WTC11 (cell line): ENCODE data around the gene ZNF407. TPM values are rescaled to one million over a fixed set of nuclear protein-coding genes. Genes with fewer than 3 reads are reported as not detected.
A peak's percentile ranks its signal among the peaks of the same experiment; 100 is the strongest.

ENCODE experiments used
- ATAC-seq: fragments of 200-7000 bp; cut with Tn5 transposase; 2 replicates; pipeline ENCODE4 v1.10.0; 2021; ENCODE audit warnings: mild to moderate bottlenecking, moderate library complexity
- CTCF ChIA-PET: fragments of 300-600 bp; sonication (Branson Sonifier 250); formaldehyde crosslinking; loops from one replicate; lab custom pipeline; 2021; ENCODE audit warnings: antibody characterized with exemption; lab: Charles Lee
- POLR2A ChIA-PET: fragments of 350-600 bp; sonication (Branson Sonifier 250); formaldehyde crosslinking; loops from one replicate; lab custom pipeline; 2021; ENCODE audit warnings: antibody characterized with exemption; lab: Charles Lee
- DNase-seq: peaks from one replicate; pipeline ENCODE4 v3.0.0; 2021; ENCODE audit warnings: low spot score
- H3K27ac Mint-ChIP-seq: 2 replicates; pipeline ENCODE4 v1.8.0; 2021; ENCODE audit warnings: mixed read lengths
- H3K27me3 Mint-ChIP-seq: 2 replicates; pipeline ENCODE4 v1.8.0; 2021; ENCODE audit warnings: low read depth, mild to moderate bottlenecking, moderate library complexity, mixed read lengths
- H3K36me3 Mint-ChIP-seq: 2 replicates; pipeline ENCODE4 v1.8.0; 2021; ENCODE audit warnings: mixed read lengths
- H3K4me1 Mint-ChIP-seq: 2 replicates; pipeline ENCODE4 v1.8.0; 2022; ENCODE audit warnings: mixed read lengths
- H3K4me3 Mint-ChIP-seq: 2 replicates; pipeline ENCODE4 v1.8.0; 2021; ENCODE audit warnings: mild to moderate bottlenecking, moderate library complexity, mixed read lengths
- H3K9me3 Mint-ChIP-seq: 2 replicates; pipeline ENCODE4 v1.8.0; 2021; ENCODE audit warnings: mixed read lengths
- AR ChIP-seq: fragments of 250-450 bp; sonication (Bioruptor Pico); IDR thresholded peaks from 2 replicates; pipeline ENCODE4 v1.9.0; 2021; ENCODE audit warnings: mild to moderate bottlenecking
- ATF2 ChIP-seq: sonication (generic); formaldehyde crosslinking; IDR thresholded peaks from 2 replicates; pipeline ENCODE4 v1.8.1; 2022; ENCODE audit warnings: low read depth, missing genetic modification reagents, borderline replicate concordance
- ESRRA ChIP-seq: sonication (generic); formaldehyde crosslinking; IDR thresholded peaks from 2 replicates; pipeline ENCODE4 v1.8.1; 2022; ENCODE audit warnings: mild to moderate bottlenecking, missing genetic modification reagents, borderline replicate concordance
- FOXK1 ChIP-seq: sonication (generic); formaldehyde crosslinking; IDR thresholded peaks from 2 replicates; pipeline ENCODE4 v1.8.0; 2022; ENCODE audit warnings: mild to moderate bottlenecking, moderate library complexity, missing genetic modification reagents
- HMGXB4 ChIP-seq: sonication (generic); formaldehyde crosslinking; IDR thresholded peaks from 2 replicates; pipeline ENCODE4 v1.8.1; 2023; ENCODE audit warnings: mild to moderate bottlenecking, moderate library complexity, missing genetic modification reagents
- STAT6 ChIP-seq: sonication (generic); formaldehyde crosslinking; conservative IDR thresholded peaks from 2 replicates; pipeline ENCODE4 v1.8.1; 2023; ENCODE audit warnings: mild to moderate bottlenecking, low read depth, missing genetic modification reagents, moderate library complexity
- USF2 ChIP-seq: sonication (generic); formaldehyde crosslinking; IDR thresholded peaks from 2 replicates; pipeline ENCODE4 v1.8.1; 2023; ENCODE audit warnings: mild to moderate bottlenecking, missing genetic modification reagents, moderate library complexity
- ZNF138 ChIP-seq: sonication (generic); formaldehyde crosslinking; conservative IDR thresholded peaks from 2 replicates; pipeline ENCODE4 v1.8.1; 2022; ENCODE audit warnings: mild to moderate bottlenecking, moderate library complexity, missing genetic modification reagents
- ZNF263 ChIP-seq: sonication (generic); formaldehyde crosslinking; IDR thresholded peaks from 2 replicates; pipeline ENCODE4 v1.8.1; 2022; ENCODE audit warnings: low read depth, mild to moderate bottlenecking, moderate library complexity, missing genetic modification reagents
- ZNF281 ChIP-seq: sonication (generic); formaldehyde crosslinking; IDR thresholded peaks from 2 replicates; pipeline ENCODE4 v1.8.0; 2023; ENCODE audit warnings: mild to moderate bottlenecking, missing genetic modification reagents
- ZNF512 ChIP-seq: sonication (generic); formaldehyde crosslinking; IDR thresholded peaks from 2 replicates; pipeline ENCODE4 v1.8.1; 2022; ENCODE audit warnings: missing genetic modification reagents, borderline replicate concordance
- ZNF532 ChIP-seq: fragments of 250-450 bp; sonication (Bioruptor Pico); IDR thresholded peaks from 2 replicates; pipeline ENCODE4 v1.9.0; 2021; ENCODE audit warnings: mild to moderate bottlenecking, borderline replicate concordance
- ZNF671 ChIP-seq: fragments of 250-450 bp; sonication (Bioruptor Pico); IDR thresholded peaks from 2 replicates; pipeline ENCODE4 v1.8.0; 2021; ENCODE audit warnings: mild to moderate bottlenecking
- total RNA-seq: library from RNA; stranded (reverse); gene quantifications from 3 replicates; pipeline ENCODE4 v1.2.3, GENCODE V29; 2021

ZNF407 gene
- total RNA-seq, 1 experiment from 2014 or later = 6.5 TPM

GRCh38 chr18:74692367-74693013, 94.8 kb downstream of the ZNF407 start:
- Mint-ChIP-seq H3K9me3 (no peaks in the 10 kb centered on the region), H3K27ac (no peak overlapping the region), H3K4me3 (no peak overlapping the region), H3K27me3 (no peaks in the 10 kb centered on the region), H3K36me3 (no peaks in the 10 kb centered on the region), H3K4me1 (peaks cover 9% of the 10 kb centered on the region)
- peak; percentile 63 for ATAC-seq
- no peak for DNase-seq
- CTCF ChIA-PET = interaction anchor here (1.7 kb wide), 1 partner anchor 26 kb away, joined by 3 read pairs; no protein-coding TSS in a partner anchor
- POLR2A ChIA-PET = no interaction called here
- TF ChIP-seq ATF2 (CRISPR knock-in tag) (no peak), ZNF263 (CRISPR knock-in tag) (no peak), FOXK1 (CRISPR knock-in tag) (no peak), ZNF281 (CRISPR knock-in tag) (no peak), ZNF532 (CRISPR knock-in tag) (no peak), HMGXB4 (CRISPR knock-in tag) (no peak), ZNF138 (CRISPR knock-in tag) (no peak), ZNF512 (CRISPR knock-in tag) (no peak), STAT6 (CRISPR knock-in tag) (no peak), USF2 (CRISPR knock-in tag) (no peak), ZNF671 (CRISPR knock-in tag) (no peak), AR (CRISPR knock-in tag) (no peak), ESRRA (CRISPR knock-in tag) (no peak)
